Erythroblast (primary cell): ENCODE data around the gene PIGS.

Experiments
- GATA1 ChIP-seq: IDR thresholded peaks from 2 replicates; pipeline ENCODE4 v1.6.1; 2011; ENCODE audit warnings: low read depth, mild to moderate bottlenecking, control low read depth, low read length, moderate library complexity
- POLR2A ChIP-seq: IDR thresholded peaks from 2 replicates; pipeline ENCODE4 v1.6.1; 2011; ENCODE audit warnings: mild to moderate bottlenecking, low read length

DNA sequence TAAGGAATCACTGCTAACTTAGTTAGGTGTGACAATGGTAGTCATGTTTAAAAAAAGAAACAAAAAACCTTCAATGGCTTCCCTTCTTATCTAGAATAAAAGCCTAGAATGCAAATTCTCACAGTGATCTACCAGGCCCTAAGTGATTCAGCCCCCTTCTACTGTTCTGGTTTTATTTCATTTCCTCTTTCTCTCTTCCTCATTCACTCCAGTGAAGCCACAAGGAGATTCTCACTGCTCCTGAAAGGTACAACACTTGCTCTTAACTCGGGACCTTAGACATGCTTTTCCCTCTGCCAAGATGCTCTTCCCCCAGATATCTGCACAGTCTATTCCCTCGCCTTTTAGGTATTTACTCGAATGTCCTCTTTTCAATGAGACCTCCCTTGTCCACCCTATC, 3.7 kb downstream of the PIGS start:
- TF ChIP-seq POLR2A (no peak), GATA1 (no peak)
